ENCODE results near the gene CCL26. TPM values are rescaled to one million over a fixed set of nuclear protein-coding genes. Genes with fewer than 3 reads are reported as not detected.

CCL26 gene
- total and polyA plus RNA-seq, 10 of the 15 experiments (the other 5 are each of a cell fraction or from before 2014, with no cell fraction given): not detected

DNA sequence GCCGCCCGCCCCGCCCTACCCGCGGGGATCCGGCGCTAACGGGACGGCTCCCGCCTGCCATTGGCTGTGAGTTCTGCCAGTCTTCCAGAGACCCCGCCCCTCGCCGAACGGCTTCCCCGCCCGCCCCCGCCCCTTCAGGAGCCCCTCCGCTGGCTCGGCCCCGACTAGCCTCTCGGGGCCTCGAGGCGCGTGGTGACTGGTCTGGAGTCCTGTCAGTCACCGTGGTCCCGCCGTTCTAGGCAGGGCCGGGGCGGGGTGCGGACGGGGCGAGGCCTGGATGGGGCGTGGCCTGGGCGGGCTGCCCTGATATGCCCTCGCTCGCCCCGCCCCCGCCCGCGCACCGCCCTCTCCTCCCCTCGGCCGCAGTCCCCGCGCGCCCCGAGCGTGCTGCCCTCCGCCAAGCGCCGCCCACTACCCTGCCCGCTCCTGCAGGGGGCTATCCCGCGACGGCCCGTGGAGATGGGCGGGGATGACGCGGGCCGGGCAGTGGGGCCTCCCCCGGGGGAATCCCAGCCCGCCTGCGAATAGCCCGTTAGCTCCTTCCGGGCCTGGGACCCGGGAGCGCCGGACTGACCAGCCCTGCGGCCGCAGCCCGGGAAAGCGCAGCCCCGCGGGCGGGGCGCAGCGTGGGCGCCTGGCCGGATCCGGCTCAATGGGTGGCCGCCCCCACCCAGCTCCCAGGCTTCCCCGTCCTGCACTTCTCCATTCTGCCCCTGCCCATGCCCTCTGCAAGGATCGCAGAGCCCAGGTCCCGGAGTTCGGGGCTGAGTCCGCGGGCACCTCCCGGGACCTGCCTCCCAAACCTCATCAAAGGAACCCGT, 32.8 kb downstream of the CCL26 start (continued):
- TF ChIP-seq, protein P1, sequence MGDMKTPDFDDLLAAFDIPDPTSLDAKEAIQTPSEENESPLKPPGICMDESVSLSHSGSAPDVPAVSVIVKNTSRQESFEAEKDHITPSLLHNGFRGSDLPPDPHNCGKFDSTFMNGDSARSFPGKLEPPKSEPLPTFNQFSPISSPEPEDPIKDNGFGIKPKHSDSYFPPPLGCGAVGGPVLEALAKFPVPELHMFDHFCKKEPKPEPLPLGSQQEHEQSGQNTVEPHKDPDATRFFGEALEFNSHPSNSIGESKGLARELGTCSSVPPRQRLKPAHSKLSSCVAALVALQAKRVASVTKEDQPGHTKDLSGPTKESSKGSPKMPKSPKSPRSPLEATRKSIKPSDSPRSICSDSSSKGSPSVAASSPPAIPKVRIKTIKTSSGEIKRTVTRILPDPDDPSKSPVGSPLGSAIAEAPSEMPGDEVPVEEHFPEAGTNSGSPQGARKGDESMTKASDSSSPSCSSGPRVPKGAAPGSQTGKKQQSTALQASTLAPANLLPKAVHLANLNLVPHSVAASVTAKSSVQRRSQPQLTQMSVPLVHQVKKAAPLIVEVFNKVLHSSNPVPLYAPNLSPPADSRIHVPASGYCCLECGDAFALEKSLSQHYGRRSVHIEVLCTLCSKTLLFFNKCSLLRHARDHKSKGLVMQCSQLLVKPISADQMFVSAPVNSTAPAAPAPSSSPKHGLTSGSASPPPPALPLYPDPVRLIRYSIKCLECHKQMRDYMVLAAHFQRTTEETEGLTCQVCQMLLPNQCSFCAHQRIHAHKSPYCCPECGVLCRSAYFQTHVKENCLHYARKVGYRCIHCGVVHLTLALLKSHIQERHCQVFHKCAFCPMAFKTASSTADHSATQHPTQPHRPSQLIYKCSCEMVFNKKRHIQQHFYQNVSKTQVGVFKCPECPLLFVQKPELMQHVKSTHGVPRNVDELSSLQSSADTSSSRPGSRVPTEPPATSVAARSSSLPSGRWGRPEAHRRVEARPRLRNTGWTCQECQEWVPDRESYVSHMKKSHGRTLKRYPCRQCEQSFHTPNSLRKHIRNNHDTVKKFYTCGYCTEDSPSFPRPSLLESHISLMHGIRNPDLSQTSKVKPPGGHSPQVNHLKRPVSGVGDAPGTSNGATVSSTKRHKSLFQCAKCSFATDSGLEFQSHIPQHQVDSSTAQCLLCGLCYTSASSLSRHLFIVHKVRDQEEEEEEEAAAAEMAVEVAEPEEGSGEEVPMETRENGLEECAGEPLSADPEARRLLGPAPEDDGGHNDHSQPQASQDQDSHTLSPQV (IDR thresholded peaks at IDR 0.05): peak; percentile 67; the same call in 1 of the 2 replicates

DNA sequence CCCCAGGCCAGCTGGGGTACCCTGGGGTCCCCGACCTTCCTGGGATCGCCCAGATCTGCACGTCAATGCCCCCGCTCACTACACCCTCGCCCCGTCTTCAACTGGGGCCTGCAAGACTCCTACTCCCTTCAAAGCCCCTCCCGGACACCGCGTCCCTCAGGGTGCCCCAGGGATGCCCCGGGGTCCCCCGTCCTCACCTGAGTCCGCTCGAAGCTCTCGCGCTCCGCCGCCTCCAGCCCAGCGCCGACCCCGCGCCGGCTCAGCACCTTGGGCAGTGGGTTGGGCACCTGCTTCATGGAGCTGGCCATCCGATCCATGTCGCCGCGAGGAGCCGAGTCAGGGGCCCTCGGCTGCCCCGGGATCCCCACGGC, 33.4 kb downstream of the CCL26 start, which contains the start of gene HIP1:
Gene HIP1, minus strand, starts transcription at position 338 of the 371 bp plus-strand sequence. Its CDS starts 21 bp downstream, at position 317.
- Histone ChIP-seq H3K36me3 (ENCODE audit: control insufficient read depth in 2 of 2, insufficient read depth in 2 of 2, low read length in 1 of 2) (no peaks in the 10 kb centered on the region), H3K27me3 (replicated peaks in 1 of 2; ENCODE audit: control insufficient read depth in 2 of 2, insufficient read depth in 2 of 2, low read length in 1 of 2) (no peaks in the 10 kb centered on the region), H3K9ac (ENCODE audit: control insufficient read depth, insufficient read depth, low read length) (peak within 1 kb of the TSS; percentile 63), H4K20me1 (ENCODE audit: control insufficient read depth, insufficient read depth) (no peaks in the 10 kb centered on the region), H3K27ac (ENCODE audit: control insufficient read depth, insufficient read depth) (peak within 1 kb of the TSS; percentile 71), H3K9me3 (replicated peaks; ENCODE audit: control insufficient read depth, insufficient read depth, low read length) (no peaks in the 10 kb centered on the region), H3K4me1 (ENCODE audit: control insufficient read depth, insufficient read depth, low read length) (peaks cover 18% of the 10 kb centered on the region), H2AFZ (ENCODE audit: control insufficient read depth, low read depth, low read length) (peak within 1 kb of the TSS; percentile 87), H3K4me2 (ENCODE audit: control insufficient read depth, insufficient read depth) (peak within 1 kb of the TSS; percentile 92), H3K79me2 (ENCODE audit: control insufficient read depth, insufficient read depth, low read length) (no peaks in the 10 kb centered on the region), H3K4me3 (peak within 1 kb of the TSS; percentile 99)
- ATAC-seq (peak; percentile 6), FAIRE-seq (no peak), DNase-seq (ENCODE audit: low read depth, low spot score) (no peak)
- intact Hi-C loops (cut with micrococcal nuclease; ENCODE audit: unreplicated experiment): no loop called here
- in situ Hi-C loops (cut with MboI): no loop called here
- under 1% methylated on average over 23 of the region's 30 CpGs for WGBS (ENCODE audit: insufficient coverage, insufficient replicate concordance, low lambda C conversion rate, missing lambda C conversion rate)
- no TSS peak for BruUV-seq (replicated peaks)
- SMC1A ChIA-PET (ENCODE audit: uncharacterized antibody, unreplicated experiment): no interaction called here
- RAD21 ChIA-PET (ENCODE audit: unreplicated experiment): interaction anchor here (1.9 to 2.7 kb wide), 3 partner anchors 11 to 24 kb away, joined by 6 to 10 read pairs (median 8); no protein-coding TSS in a partner anchor
- CTCF ChIA-PET: interaction anchor here (1.8 kb wide), 1 partner anchor 24 kb away, joined by 7 read pairs; no protein-coding TSS in a partner anchor
- POLR2A ChIA-PET: no interaction called here
- TF ChIP-seq MTA3 (IDR thresholded peaks at IDR 0.05; ENCODE audit: borderline replicate concordance, low read length) (no peak), HDAC2 (IDR thresholded peaks at IDR 0.05) (no peak), CREB1 (IDR thresholded peaks at IDR 0.05; ENCODE audit: low read depth) (no peak), TCF12 (IDR thresholded peaks at IDR 0.05; ENCODE audit: low read depth, low read length) (no peak), IRF4 (IDR thresholded peaks at IDR 0.05; ENCODE audit: low read depth, low read length) (no peak), GABPA (IDR thresholded peaks at IDR 0.05; ENCODE audit: low read depth) (no peak), KLF5 (IDR thresholded peaks at IDR 0.05; ENCODE audit: partially characterized antibody) (no peak), YY1 (IDR thresholded peaks at IDR 0.05; ENCODE audit: low read depth, low read length) (0 out of 2 replicates have a peak, but pooled peaks have one; percentile 10), POLR2AphosphoS5 (IDR thresholded peaks at IDR 0.05; ENCODE audit: low read length) (no peak), NFIC (IDR thresholded peaks at IDR 0.05; ENCODE audit: low read depth, low read length) (no peak)
- TF ChIP-seq, protein P2, sequence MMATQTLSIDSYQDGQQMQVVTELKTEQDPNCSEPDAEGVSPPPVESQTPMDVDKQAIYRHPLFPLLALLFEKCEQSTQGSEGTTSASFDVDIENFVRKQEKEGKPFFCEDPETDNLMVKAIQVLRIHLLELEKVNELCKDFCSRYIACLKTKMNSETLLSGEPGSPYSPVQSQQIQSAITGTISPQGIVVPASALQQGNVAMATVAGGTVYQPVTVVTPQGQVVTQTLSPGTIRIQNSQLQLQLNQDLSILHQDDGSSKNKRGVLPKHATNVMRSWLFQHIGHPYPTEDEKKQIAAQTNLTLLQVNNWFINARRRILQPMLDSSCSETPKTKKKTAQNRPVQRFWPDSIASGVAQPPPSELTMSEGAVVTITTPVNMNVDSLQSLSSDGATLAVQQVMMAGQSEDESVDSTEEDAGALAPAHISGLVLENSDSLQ (IDR thresholded peaks at IDR 0.05): no peak
- TF ChIP-seq, protein P3, sequence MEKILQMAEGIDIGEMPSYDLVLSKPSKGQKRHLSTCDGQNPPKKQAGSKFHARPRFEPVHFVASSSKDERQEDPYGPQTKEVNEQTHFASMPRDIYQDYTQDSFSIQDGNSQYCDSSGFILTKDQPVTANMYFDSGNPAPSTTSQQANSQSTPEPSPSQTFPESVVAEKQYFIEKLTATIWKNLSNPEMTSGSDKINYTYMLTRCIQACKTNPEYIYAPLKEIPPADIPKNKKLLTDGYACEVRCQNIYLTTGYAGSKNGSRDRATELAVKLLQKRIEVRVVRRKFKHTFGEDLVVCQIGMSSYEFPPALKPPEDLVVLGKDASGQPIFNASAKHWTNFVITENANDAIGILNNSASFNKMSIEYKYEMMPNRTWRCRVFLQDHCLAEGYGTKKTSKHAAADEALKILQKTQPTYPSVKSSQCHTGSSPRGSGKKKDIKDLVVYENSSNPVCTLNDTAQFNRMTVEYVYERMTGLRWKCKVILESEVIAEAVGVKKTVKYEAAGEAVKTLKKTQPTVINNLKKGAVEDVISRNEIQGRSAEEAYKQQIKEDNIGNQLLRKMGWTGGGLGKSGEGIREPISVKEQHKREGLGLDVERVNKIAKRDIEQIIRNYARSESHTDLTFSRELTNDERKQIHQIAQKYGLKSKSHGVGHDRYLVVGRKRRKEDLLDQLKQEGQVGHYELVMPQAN (conservative IDR thresholded peaks at IDR 0.05): peak; percentile 57; the same call in 1 of the 2 replicates

Measured in GM12878 (cell line).